Gastroesophageal sphincter (tissue), 3 donors: ENCODE measurements around the gene RTKN.

Experiments used
- POLR2A ChIP-seq, 2 donors: fragments of 450-650 bp; IDR thresholded peaks; one replicate each; pipeline ENCODE4 v1.6.1; 2017; ENCODE audit warnings: antibody characterized with exemption in 2 of 2, mild to moderate bottlenecking in 2 of 2, moderate library complexity in 1 of 2
- POLR2AphosphoS5 ChIP-seq: sonication (generic); formaldehyde crosslinking; IDR thresholded peaks from one replicate; pipeline ENCODE4 v1.6.1; 2017; ENCODE audit warnings: antibody characterized with exemption
- TF ChIP-seq, protein P1 (sequence below), 4 experiments: fragments of 200-600 bp in 2 of 4; fragments of 450-650 bp in 2 of 4; sonication (generic) in 1 of 4; IDR thresholded peaks; one replicate each; pipeline ENCODE4 v1.5.1; 2017 to 2019; ENCODE audit warnings: antibody characterized with exemption in 4 of 4, mild to moderate bottlenecking in 2 of 4, moderate library complexity in 2 of 4

DNA sequence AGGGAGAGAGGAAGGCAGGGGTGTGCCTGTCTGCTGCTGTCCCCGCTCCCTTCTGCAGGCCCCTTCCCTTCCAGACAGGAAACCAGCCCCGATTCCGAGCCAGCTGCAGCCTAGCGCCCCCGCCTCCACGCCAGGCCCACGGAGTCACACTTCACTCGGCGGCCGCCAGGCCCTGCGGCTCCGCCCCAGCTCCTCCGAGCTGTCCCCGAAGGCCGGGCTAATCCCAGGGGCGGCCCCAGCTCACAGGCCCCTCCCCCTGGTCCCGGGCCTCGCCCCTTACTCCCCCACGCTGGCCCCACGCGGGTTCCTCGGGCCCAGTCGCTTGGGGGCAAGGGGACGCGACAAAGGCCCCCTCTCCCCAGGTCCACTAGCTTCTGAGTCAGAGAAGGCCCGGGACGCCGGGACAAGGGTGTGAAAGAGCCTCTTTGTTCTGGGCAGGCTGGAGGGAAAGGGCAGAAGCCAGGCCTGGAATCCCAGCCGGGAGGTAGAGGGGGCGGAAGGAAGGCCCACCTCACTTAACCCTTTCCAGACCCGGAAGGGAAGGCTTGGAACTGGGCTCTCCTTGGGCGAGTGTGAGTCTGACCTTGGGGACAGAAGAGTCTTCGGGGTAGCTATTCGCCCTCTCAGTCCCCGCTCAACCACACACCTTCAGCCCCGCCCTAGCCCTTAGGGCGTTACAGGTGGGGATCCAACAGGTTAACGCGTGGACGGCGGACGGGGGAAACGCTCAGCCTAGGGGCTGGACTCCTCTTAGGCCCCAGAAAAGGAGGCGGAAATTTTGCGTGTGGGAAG is 1.2 kb downstream of the RTKN start:
- TF ChIP-seq, protein P1, sequence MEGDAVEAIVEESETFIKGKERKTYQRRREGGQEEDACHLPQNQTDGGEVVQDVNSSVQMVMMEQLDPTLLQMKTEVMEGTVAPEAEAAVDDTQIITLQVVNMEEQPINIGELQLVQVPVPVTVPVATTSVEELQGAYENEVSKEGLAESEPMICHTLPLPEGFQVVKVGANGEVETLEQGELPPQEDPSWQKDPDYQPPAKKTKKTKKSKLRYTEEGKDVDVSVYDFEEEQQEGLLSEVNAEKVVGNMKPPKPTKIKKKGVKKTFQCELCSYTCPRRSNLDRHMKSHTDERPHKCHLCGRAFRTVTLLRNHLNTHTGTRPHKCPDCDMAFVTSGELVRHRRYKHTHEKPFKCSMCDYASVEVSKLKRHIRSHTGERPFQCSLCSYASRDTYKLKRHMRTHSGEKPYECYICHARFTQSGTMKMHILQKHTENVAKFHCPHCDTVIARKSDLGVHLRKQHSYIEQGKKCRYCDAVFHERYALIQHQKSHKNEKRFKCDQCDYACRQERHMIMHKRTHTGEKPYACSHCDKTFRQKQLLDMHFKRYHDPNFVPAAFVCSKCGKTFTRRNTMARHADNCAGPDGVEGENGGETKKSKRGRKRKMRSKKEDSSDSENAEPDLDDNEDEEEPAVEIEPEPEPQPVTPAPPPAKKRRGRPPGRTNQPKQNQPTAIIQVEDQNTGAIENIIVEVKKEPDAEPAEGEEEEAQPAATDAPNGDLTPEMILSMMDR (IDR thresholded peaks at IDR 0.05), result peak in 3 of 4 experiments; percentile 33 to 67 (median 57)
- TF ChIP-seq POLR2A (IDR thresholded peaks at IDR 0.05) (peak; percentile 22 to 37), POLR2AphosphoS5 (peak; percentile 26)
